GM18499 (cell line): ENCODE measurements around the gene MAN2A2.
"Not testable (repeated sequence)": the region's sequence is repeated elsewhere in the genome, so short reads cannot be mapped to it uniquely, and the experiment has no call there.

Source experiments
- ATAC-seq: cut with Tn5 transposase; IDR thresholded peaks from one replicate; pipeline ENCODE4 v1.9.1; 2021; ENCODE audit warnings: moderate number of reproducible peaks; ENCODE audit not compliant: insufficient read depth, unreplicated experiment

MAN2A2 gene

DNA sequence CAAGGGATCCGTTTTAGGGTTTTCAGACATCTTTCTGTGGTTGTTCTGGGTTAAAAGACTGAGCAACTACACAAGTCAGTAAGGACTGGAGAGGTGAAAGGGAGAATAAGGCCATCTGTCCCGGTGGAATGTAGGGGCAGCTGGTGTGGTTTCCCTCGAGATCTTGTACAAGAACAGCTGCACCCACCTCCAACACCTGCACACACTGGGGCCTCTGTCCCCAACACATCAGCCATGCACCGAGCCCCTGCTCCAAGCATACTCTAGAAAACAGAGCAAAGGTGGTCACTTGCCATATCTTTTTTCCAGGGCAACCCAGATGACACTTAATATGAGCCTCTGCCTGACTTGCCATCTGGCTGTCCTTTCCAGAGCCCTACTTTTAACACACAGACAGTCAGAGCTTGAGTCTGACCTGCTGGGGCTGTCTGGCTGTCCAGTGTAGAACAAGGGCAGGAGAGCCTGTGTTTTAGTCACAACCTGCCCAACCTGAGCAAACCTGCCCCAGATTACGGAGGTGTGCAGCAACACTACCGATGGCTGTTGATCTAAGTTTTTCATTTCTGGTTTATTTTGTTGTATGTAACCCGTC, 12.2 kb downstream of the MAN2A2 start:
- no peak for ATAC-seq

- ATAC-seq = no peak
These were observed 12.8 kb downstream of the MAN2A2 start for GRCh38 chr15:90915808-90916440.

DNA sequence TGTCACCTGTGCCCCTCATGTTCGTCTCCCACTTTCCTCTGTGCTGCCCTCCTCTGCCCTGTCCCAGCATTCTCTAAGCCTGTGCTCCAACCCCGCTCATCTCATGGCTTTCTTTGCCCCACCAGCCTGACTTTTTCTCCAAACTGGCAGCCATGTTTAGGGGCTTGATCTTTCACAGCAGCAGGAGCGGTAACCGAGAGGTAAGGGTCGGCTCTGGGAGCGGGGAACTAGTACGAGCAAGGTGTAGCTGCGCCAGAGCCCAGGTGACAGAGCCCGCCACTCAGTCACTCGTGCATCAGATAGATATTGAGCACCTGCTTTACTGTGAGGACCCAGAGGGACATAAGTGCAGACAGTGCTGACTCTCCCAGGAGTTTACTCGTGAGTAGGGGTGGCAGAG, 13.4 kb downstream of the MAN2A2 start:
- no peak for ATAC-seq

GRCh38 chr15:90917569-90917968, 14.5 kb downstream of the MAN2A2 start:
- ATAC-seq = no peak

DNA sequence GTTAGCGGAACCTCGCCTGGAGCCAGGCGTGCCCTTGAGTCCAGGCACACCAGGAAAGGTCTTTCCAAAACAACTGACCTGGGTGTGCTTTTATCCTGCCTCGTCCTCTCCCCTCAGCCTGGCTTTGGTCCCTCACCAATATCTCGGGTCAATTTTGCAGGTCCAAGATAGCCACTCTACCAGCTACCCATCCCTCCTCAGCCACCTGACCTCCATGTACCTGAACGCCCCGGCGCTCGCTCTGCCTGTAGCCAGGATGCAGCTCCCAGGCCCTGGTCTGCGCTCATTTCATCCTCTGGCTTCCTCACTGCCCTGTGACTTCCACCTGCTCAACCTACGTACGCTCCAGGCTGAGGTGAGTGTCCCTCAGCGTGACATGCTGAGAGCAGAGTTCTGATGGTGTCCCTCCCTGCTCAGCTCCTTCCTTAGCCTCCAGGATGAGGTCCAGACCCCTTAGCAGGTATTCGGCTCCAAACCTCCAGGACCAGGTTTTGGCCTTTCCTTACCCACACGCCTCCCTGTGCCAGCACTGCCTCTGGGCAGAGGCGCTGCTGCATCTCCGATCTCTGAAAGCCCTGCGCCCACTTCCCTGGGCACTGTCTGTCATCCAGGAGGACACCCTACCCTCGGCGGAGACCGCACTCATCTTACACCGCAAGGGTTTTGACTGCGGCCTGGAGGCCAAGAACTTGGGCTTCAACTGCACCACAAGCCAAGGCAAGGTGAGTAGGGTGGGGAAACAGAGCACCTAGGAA, 15.1 kb downstream of the MAN2A2 start:
- ATAC-seq = no peak

DNA sequence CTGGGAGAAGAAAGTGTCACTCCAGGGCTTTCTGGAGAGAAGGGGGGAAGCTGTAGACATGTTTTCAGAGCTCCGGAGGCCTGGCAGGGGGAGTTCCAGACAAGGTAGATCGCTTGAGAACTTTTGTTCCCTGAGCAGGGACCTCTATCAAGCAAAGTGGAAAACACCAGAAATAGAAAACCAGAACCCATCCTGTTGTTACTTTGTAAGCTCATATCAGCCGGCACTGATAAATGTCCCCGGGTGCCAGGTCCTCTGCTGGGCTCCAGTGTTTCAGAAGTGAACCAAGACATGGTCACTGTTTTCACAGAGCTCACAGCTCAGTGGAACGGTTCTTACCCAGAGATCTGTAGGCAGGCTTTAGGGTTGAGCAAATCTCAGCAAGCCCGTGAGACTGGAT, 15.7 kb downstream of the MAN2A2 start:
- ATAC-seq = no peak

DNA sequence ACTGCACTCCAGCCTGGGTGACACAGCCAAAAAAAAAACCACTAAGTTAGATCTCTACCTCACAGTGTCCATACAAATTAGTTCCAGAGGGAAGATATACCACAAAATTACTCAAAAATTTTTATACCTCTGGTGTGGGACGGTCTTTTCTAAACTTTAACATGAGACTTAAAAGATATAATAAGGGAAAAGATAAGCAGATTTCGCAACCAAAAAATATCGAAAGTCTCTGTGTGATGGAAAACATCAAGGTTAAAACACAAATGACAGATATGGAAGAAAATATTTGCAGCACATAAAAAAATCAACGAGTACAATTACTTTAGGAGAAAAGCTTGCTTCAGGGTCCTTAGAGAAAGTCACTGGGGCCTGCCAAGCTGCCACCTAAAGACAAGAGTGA, 18.8 kb downstream of the MAN2A2 start:
- no peak for ATAC-seq

DNA sequence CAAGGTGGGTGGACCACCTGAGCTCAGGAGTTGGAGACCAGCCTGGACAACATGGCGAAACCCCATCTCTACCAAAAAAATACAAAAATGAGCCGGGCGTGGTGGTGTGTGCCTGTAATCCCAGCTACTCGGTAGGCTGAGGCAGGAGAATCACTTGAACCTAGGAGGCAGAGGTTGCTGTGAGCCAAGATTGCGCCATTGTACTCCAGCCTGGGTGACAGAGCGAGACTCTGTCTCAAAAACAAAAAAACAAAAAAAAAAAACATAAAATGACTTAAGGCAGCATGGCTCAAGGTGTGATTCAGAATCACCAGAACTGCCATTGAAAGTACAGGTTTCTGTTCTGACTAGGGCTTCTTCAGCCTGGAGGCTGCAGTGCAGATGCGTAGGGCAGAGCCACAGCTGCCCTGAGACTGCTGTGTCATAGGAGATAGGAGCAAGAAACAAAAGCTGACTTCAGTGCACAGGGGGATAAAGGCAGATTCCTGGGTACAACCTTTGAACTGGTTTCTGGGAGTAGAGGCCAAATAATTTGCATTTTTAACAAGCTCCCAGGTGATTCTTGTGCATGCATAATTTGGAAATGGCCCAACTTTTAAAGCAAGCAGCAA, 19.7 kb downstream of the MAN2A2 start:
- not testable (repeated sequence) for ATAC-seq

DNA sequence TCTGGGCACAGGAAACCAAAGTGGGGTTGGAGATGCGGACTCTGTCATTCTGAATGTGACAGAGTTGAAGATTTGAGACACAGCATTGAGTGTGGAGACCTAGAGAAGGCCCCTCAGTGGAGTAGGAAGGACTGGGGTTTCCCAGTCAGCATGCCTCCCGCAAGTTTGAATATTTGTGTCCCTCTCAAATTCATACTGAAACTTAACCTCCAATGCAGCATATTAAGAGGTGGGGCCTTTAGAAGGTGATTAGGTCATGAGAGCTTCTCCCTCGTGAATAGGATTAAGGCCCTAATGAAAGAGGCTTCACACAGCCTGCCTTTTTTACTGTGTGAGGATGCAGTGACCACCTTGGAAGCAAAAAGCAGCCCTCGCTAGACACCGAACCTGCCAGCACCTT, 21.3 kb downstream of the MAN2A2 start:
- ATAC-seq = peak; percentile 37

GRCh38 chr15:90926766-90927165, 23.7 kb downstream of the MAN2A2 start:
- not testable (repeated sequence) for ATAC-seq

GRCh38 chr15:90928106-90928505, 25.0 kb downstream of the MAN2A2 start:
- ATAC-seq = not testable (repeated sequence)

DNA sequence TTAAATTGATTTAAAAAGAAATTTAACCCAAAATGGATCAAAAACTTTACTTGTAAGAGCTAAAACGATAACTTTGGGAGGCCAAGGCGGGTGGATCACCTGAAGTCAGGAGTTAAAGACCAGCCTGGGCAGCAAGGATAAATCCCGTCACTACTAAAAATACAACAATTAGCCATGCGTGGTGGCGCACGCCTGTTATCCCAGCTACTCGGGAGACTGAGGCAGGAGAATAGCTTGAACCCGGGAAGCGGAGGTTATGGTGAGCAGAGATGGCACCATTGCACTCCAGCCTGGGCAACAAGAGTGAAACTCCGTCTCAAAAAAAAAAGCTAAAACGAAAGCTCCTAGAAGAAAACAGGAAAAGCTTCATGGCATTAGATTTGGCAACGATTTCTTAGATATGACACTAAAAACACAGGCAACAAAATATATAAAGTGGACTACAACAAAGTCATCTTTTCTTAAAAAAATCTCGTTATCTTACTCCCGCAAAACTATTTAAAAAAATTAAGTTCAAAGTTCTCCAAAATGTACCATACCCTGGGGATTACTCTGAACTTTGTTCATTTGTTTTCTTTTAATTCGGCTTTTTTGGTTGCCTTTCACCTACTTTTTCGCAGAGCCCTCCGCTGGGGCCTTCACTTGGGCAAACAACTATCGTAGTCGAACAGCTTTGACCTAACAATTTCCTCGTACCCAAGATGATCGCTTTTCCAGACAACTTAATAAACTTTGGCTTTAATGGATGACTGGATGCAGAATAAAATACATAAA, 26.3 kb downstream of the MAN2A2 start:
- ATAC-seq = no peak

DNA sequence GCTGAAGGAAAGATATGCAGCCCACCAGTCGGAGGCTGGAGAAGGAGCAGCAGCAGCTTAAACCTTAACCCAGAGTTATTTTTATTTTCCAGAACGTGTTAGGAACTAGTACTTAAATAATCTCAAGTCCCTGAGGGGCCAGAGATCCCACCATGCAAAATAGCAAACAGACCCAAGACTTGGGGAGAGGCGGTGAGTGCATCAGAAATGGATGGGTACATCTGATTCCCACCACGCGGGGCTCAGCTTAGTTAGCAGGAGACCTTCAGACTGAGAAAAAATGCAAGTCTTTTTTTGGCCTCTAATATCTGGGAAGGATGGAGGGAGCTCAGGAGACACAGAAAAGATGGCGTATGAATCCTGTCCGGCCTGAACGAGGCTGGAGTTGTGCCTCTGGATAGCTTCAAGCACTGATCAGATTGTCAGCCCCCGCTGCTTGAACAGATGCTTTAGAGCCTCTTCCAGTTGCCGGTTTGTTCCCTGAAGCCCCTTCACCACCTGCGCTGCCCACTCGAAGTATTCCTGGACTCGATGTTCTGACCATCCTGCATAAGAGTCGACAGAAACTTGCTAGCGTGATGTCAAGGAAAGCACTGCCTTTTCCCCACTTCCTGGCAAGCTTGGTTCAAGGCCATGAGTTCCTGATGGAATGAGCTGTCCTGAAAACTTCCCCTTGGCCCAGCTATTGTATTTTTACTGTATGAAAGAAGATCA, 27.9 kb downstream of the MAN2A2 start:
- ATAC-seq = no peak

- ATAC-seq = no peak
These were observed 28.4 kb downstream of the MAN2A2 start for GRCh38 chr15:90931575-90931827.

- no peak for ATAC-seq
These were observed 28.9 kb downstream of the MAN2A2 start, which contains the start of gene HDDC3 for GRCh38 chr15:90931828-90932659. HDDC3 (minus strand) TSS chr15:90932549; CDS start chr15:90932540, 9 bp downstream.

DNA sequence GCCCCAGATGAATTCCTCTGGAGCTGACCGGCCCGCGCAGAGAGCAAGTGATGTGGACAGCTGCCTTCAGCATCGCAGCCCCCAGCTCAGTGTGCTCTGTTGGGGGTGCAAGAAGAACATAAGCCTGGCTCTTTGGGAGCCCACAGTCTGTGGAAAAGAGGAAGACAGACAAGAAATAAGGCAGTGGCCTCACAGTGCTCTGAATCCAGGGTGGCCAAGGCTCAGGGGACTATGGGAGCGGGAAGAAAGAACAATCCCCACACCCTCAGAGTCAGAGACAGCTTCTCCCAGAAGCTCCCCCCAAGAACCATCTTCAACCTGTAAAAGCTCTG, 29.5 kb downstream of the MAN2A2 start:
- ATAC-seq = no peak

GRCh38 chr15:90933301-90933700, 30.2 kb downstream of the MAN2A2 start:
- ATAC-seq = no peak

DNA sequence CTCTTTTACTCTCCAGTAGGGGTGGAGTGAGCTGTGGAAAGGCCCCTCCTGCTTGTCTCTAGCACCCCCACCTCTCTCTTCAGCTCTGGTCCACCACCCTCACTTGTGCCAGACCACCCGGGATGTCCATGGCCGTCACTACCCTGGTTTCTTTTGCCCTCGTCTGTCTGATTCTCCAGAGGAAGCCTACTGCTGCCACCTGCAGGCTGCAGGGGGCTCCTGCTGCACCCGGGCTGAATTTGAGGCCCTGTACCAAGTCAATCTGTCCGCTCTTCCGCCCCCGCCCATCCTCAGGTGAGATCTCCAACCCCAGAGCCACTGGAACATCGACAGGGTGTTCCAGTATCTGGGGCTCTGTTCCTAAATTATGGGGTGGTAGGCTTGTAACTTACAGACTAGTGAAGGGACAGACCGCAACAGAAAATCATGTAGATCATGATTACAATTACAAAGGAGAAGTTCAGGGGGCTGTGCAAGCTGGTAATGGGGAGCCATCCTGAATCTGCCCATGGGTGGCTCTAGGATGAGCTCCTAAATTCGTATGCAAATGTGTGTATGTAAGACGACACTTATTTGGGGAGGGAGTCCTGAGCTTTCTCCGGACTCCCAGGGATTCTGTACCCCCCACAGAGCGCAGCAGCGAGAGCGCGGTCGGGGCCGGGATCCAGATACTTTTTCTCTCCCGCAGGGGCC, 31.3 kb downstream of the MAN2A2 start:
- ATAC-seq = no peak
